ENCODE data around the gene LRP1B.

- TF ChIP-seq CTCF (IDR thresholded peaks at IDR 0.05) (no peak), ZFX (IDR thresholded peaks at IDR 0.05; ENCODE audit: borderline replicate concordance) (no peak)
These were observed 1930.1 kb downstream of the LRP1B start for GRCh38 chr2:140200764-140201163.
